Thyroid gland (tissue), 4 donors: Measurements from ENCODE around the gene WDR11.

Experiments used
- CTCF ChIP-seq, 6 experiments: fragments of 200-600 bp in 3 of 6; fragments of 450-650 bp in 3 of 6; sonication (generic) in 3 of 6; IDR thresholded peaks; one replicate each; pipeline ENCODE4 v1.5.1; 2016 to 2019; ENCODE audit warnings: antibody characterized with exemption in 6 of 6, mild to moderate bottlenecking in 2 of 6, inconsistent platforms in 1 of 6, moderate library complexity in 1 of 6
- POLR2A ChIP-seq, 2 donors: fragments of 450-650 bp; IDR thresholded peaks; one replicate each; pipeline ENCODE4 v1.6.1; 2017; ENCODE audit warnings: antibody characterized with exemption in 2 of 2, mild to moderate bottlenecking in 2 of 2, moderate library complexity in 1 of 2

GRCh38 chr10:120828763-120829319 is 22.3 kb upstream of the WDR11 start:
- TF ChIP-seq POLR2A (IDR thresholded peaks at IDR 0.05) (no peak), CTCF (IDR thresholded peaks at IDR 0.05) (no peak)
